GM18870 (cell line): Measurements from ENCODE around the gene BEND5.
A peak's percentile ranks its signal among the peaks of the same experiment; 100 is the strongest.

ENCODE experiments used
- ATAC-seq: cut with Tn5 transposase; IDR thresholded peaks from one replicate; pipeline ENCODE4 v1.9.1; 2021; ENCODE audit warnings: moderate library complexity; ENCODE audit not compliant: unreplicated experiment

The BEND5 gene

GRCh38 chr1:48683839-48684238 lies 92.9 kb downstream of the BEND5 start:
- ATAC-seq = no peak

GRCh38 chr1:48681476-48682305 lies 95.0 kb downstream of the BEND5 start:
- no peak for ATAC-seq

GRCh38 chr1:48680411-48681035 lies 96.2 kb downstream of the BEND5 start:
- ATAC-seq = no peak

- ATAC-seq = no peak
Measured at GRCh38 chr1:48679859-48680258, 96.8 kb downstream of the BEND5 start.

GRCh38 chr1:48678710-48679505 lies 97.8 kb downstream of the BEND5 start:
- ATAC-seq = peak; percentile 68
